Measurements from ENCODE around the gene ASAH2. TPM values are rescaled to one million over a fixed set of nuclear protein-coding genes. Genes with fewer than 3 reads are reported as not detected.
"Not testable (repeated sequence)": the region's sequence is repeated elsewhere in the genome, so short reads cannot be mapped to it uniquely, and the experiment has no call there.

The ASAH2 gene
- total and polyA plus RNA-seq, 8 donors = 0.68 to 4.6 (median 2.7) TPM

DNA sequence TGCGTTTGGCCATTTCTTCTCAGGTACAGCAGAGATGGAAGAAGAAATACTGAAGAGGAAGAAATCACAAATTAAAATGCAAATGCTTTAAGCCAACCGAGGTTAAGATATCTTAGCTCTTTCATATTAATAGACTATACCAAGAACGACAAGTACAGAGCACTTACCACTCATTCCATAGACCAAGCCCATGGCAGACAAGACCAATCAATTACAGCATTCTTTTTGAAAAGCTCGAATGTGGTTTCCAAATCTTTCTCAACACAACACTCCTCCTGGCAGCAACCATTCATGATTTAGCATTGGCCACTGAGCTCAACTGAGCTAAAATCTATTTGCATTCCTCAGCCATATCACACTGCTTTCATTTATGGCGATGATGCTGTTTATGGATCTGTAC is 2.7 kb downstream of the ASAH2 start:
- H3K9me3 ChIP-seq = no peaks in the 10 kb centered on the region
- no peaks in the 10 kb centered on the region for H3K4me1 ChIP-seq
- TF ChIP-seq CTCF (IDR thresholded peaks at IDR 0.05) = no peak
- H3K27me3 ChIP-seq = no peaks in the 10 kb centered on the region
- no peak overlapping the region for H3K27ac ChIP-seq
- intact Hi-C loops (cut with DNase I) = no loop called here
- no peaks in the 10 kb centered on the region for H3K36me3 ChIP-seq
- H3K4me3 ChIP-seq = no peak overlapping the region
- ATAC-seq (no peak), DNase-seq (no peak)

GRCh38 chr10:50248062-50248461 is 3.3 kb downstream of the ASAH2 start:
- Histone ChIP-seq H3K4me3 (no peak overlapping the region), H3K9me3 (no peaks in the 10 kb centered on the region), H3K27me3 (no peaks in the 10 kb centered on the region), H3K27ac (no peak overlapping the region), H3K4me1 (no peaks in the 10 kb centered on the region), H3K36me3 (no peaks in the 10 kb centered on the region)
- ATAC-seq (no peak), DNase-seq (no peak)
- no peak for TF ChIP-seq CTCF (IDR thresholded peaks at IDR 0.05)
- intact Hi-C loops (cut with DNase I) = no loop called here

GRCh38 chr10:50244201-50244600 is 7.1 kb downstream of the ASAH2 start:
- DNase-seq (no peak), ATAC-seq (no peak)
- intact Hi-C loops (cut with DNase I) = no loop called here
- Histone ChIP-seq H3K4me3 (no peak overlapping the region), H3K9me3 (no peaks in the 10 kb centered on the region), H3K27ac (no peak overlapping the region), H3K27me3 (no peaks in the 10 kb centered on the region), H3K4me1 (no peaks in the 10 kb centered on the region), H3K36me3 (no peaks in the 10 kb centered on the region)
- TF ChIP-seq CTCF (IDR thresholded peaks at IDR 0.05) = no peak

DNA sequence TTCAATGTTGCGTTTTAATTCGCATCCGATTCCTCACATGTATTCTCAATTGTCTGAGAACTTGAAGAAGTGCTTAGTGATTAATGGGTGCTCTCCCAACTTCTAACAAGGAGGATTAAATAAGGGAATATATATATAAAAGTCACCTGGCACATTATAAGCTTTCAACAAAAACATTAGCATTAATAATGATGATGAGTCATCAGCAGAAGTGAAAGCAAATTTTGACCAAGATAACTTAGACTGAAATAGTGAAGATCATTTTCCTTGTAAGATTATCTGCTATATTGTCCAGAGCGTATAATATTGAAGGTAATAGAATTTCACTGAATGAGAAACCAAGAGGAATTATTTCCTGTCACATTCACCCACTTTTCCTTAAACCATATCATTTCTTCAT is 8.5 kb downstream of the ASAH2 start:
- Histone ChIP-seq H3K4me3 (no peak overlapping the region), H3K9me3 (no peaks in the 10 kb centered on the region), H3K4me1 (no peaks in the 10 kb centered on the region), H3K27me3 (no peaks in the 10 kb centered on the region), H3K27ac (no peak overlapping the region), H3K36me3 (no peaks in the 10 kb centered on the region)
- DNase-seq (no peak), ATAC-seq (no peak)
- TF ChIP-seq CTCF (IDR thresholded peaks at IDR 0.05) = no peak
- intact Hi-C loops (cut with DNase I) = no loop called here

DNA sequence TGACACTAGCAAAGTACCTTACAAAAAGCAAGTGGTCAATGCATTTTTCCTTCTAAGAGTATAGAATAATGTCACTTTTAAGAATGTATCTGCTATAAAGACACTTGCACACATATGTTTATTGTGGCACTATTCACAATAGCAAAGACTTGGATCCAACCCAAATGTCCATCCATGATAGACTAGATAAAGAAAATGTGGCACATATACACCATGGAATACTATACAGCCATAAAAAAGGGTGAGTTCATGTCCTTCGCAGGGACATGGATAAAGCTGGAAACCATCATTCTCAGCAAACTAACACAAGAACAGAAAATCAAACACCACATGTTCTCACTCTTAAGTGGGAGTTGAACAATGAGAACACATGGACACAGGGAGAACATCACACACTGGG is 9.8 kb downstream of the ASAH2 start:
- intact Hi-C loops (cut with DNase I); DNase-seq; ATAC-seq: not testable (repeated sequence)

DNA sequence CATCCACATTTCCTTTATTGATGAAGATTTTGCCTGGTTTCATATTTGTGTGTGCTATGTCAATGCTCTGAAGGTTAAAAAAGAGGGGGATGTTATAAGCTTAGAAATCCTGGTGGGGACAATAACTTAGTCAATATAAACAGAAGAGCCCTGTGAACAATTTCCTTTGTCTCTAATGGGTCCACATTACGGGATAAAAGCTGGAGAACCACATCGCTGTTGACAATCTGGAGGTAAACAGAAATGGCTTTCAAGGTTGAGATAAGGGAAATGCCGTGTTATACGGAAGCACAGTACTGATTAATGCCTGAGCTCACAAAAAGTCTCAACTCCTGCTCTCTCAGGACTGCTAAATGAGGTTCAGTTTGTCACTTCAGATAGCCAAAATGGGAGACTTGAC is 16.8 kb downstream of the ASAH2 start:
- no peak for TF ChIP-seq CTCF (IDR thresholded peaks at IDR 0.05)
- intact Hi-C loops (cut with DNase I) = no loop called here
- Histone ChIP-seq H3K4me3 (no peak overlapping the region), H3K27me3 (no peaks in the 10 kb centered on the region), H3K4me1 (no peaks in the 10 kb centered on the region), H3K9me3 (no peaks in the 10 kb centered on the region), H3K36me3 (no peaks in the 10 kb centered on the region), H3K27ac (no peak overlapping the region)
- no peak for DNase-seq
- no peak for ATAC-seq

More for the DNA sequence above, 9.8 kb downstream of the ASAH2 start:
- not testable (repeated sequence) for H3K9me3 ChIP-seq, H3K4me3 ChIP-seq, H3K27me3 ChIP-seq, H3K36me3 ChIP-seq, H3K4me1 ChIP-seq, H3K27ac ChIP-seq
